Mesodermal cell (in vitro differentiated cells): ENCODE data around the gene PEMT.

Experiments
- H3K27ac ChIP-seq: 2 replicates; pipeline ENCODE4 v1.7.0; 2013; ENCODE audit warnings: mild to moderate bottlenecking, low read depth, low read length, moderate library complexity; ENCODE audit not compliant: severe bottlenecking
- H3K36me3 ChIP-seq: 2 replicates; pipeline ENCODE4 v1.7.1; 2013; ENCODE audit warnings: mild to moderate bottlenecking, low read length, moderate library complexity; ENCODE audit not compliant: control insufficient read depth, insufficient read depth
- H3K4me1 ChIP-seq: one replicate; pipeline ENCODE4 v1.7.1; 2013; ENCODE audit warnings: mild to moderate bottlenecking, low read length; ENCODE audit not compliant: insufficient read depth, control insufficient read depth, poor library complexity, severe bottlenecking
- H3K4me3 ChIP-seq: 2 replicates; pipeline ENCODE4 v1.7.0; 2013; ENCODE audit warnings: low read length, control low read depth, mild to moderate bottlenecking; ENCODE audit not compliant: insufficient read depth, poor library complexity, severe bottlenecking; ENCODE audit errors: extremely low read depth
- H3K9me3 ChIP-seq: 2 replicates; pipeline ENCODE4 v1.7.1; 2013; ENCODE audit warnings: mild to moderate bottlenecking, low read length, moderate library complexity; ENCODE audit not compliant: control insufficient read depth
- WGBS, 2 experiments: methylation state at CpG; one replicate each; pipeline ENCODE4 v1.1.5; 2013; ENCODE audit warnings: missing lambda C conversion rate in 2 of 2; ENCODE audit not compliant: insufficient coverage in 2 of 2; 5-methylcytosine and 5-hydroxymethylcytosine counted together

PEMT gene

DNA sequence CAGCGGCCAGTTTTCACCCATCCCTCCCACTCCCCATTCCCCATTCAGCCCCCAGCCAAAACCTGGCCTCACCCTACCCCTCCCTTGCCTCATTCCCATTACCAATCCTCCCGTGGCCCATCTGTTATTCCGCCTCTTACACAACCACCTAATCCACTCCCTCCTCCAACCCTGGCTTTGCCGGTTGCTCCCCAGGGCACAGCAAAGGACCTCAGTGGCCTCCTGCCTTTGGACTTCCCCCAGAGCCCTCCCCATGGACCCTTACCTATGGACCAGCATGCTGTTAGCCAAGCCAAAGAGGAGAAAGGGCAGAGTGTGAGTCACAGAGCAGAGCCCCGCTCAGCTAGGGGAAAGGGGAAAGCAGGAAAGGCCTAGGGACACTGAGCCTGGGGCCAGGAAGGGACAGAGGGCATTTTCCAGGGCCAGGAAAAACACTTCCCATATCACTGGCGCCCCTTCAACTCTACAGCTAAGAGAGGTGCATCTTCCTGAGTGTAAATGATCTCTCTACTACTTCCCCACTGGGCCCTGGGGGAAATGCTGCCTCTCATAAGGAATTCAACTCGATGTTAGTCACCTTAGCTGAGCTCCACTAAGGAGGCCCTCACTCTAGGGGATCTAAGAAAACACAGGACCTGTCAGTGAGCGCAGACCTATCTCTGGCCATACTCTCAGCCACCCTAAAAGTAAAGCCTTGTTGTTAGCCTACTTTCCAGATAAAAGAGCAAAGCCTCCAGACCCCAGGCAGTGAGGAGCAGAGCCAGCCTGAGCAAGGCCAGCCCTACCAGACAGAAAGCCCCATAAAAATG lies 10.6 kb downstream of the PEMT start:
- peak overlapping the region; percentile 48 for H3K27ac ChIP-seq
- no peaks in the 10 kb centered on the region for H3K9me3 ChIP-seq
- peaks cover 15% of the 10 kb centered on the region for H3K4me1 ChIP-seq
- no peak overlapping the region for H3K4me3 ChIP-seq
- H3K36me3 ChIP-seq, result no peaks in the 10 kb centered on the region
- 74 to 82% methylated on average over 6 to 7 of the region's 8 CpGs for WGBS, 2 experiments

DNA sequence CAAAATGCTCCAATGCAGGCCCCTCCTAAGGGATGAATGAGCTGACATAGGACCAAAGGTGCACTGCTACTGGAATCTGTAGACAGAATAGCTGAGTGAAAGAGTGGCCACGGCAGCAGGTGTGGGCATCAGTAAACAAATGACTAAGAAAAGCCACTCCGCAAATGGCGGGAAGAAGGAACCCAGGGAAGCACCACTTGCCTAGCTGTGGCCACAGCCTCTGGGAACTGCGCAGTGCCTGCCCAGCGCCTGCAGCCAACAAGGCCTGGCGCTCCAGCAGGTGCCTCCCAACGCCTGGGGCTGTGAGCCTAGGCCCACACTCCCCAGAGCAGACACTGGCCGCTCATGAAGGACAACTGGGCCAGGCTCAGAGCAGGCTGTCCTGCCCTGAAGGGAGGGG lies 11.8 kb downstream of the PEMT start:
- Histone ChIP-seq H3K4me3 (no peak overlapping the region), H3K4me1 (peaks cover 15% of the 10 kb centered on the region), H3K9me3 (no peaks in the 10 kb centered on the region), H3K27ac (no peak overlapping the region), H3K36me3 (no peaks in the 10 kb centered on the region)
- 88 to 93% methylated on average over 6 to 8 of the region's 8 CpGs for WGBS, 2 experiments

DNA sequence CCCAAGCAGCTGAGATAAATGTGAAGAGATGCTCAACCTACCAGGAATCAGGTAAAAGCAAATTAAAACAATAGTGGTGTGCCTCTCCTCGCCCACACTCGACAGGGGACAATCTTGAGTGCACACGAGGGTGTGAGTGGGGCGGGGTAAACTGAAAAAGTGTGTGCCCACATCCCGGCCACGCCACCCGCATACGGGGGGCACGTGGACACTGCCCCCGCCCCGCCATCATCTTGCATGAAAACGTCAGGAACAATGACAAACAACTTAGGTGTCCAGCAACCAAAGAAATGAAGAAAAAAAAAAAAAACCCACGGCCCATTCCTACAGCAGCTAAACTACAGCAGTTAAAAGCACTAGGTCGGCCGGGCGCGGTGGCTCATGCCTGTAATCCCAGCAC lies 14.1 kb downstream of the PEMT start:
- H3K4me1 ChIP-seq, result peaks cover 15% of the 10 kb centered on the region
- H3K9me3 ChIP-seq, result no peaks in the 10 kb centered on the region
- 93% methylated on average over 9 to 11 of the region's 17 CpGs for WGBS, 2 experiments

DNA sequence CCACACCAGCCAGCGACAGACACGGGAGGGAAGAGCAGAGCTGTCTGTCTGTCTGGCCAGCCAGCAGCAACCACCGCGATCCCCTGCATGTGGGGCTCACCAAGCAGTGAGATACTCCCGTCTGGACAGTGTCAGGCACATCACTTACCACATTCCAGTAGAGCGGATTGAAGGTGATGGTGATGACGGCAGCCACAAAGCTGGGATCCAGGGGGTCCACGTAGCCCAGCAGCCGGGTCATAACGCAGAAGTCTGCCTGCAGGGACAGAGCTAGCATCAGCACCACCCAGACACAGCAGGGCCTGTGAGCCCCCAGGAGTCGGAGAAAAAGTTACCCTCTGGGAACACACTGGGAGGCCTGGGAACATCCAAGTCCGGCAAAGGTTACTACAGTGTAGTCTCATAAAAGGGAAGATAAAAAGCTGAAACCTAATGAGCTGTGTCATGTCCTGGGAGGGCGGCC lies 14.7 kb downstream of the PEMT start:
- Histone ChIP-seq H3K4me3 (no peak overlapping the region), H3K9me3 (no peaks in the 10 kb centered on the region), H3K36me3 (no peaks in the 10 kb centered on the region), H3K27ac (peak overlapping the region; percentile 16), H3K4me1 (peaks cover 15% of the 10 kb centered on the region)
- 89 to 92% methylated on average over 13 of the region's 13 CpGs for WGBS, 2 experiments

More for the DNA sequence above, 14.1 kb downstream of the PEMT start:
- no peak overlapping the region for H3K27ac ChIP-seq
- H3K4me3 ChIP-seq, result no peak overlapping the region
- no peaks in the 10 kb centered on the region for H3K36me3 ChIP-seq

DNA sequence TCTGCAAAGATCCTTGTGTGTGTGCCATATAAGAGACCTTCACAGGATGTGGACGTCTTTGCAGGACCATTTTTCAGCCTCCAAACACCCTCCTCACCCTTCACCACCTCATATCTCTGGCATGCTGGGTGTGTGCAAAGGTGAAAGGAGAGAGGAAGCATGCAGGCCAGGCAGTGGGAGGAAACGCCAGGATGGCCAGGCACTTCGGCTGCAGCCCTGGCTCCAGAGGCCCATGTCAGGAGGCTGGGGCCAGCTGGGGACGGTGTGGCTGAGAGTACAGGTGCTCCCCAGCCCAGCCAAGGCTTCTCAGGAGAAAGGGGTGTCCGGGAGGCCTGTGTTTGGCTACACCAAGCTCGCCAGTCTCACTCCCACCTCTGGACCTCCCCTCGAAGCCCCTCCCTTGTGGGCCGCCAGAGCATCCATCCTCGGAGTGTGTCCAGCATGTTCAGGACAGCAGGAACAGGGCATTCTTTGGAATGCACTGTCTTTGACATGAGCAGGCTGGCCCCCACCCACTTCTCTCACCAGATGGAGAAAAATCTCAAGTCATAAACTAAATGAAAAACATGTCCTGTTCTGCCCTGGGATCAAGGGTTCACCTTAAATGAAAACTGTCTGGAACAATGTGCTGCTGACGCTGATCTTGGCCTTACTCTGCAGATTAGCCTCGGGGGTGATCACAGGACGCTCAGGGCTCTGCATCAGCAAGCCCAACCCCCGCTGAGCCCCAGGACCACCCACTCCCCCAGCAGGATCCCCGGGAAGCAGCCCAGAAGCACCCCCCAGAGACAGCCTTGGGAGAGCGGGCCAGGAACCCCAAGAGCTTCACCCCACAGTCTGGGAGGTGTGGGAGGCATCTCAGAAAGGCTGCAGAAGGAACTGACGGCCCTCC lies 15.9 kb downstream of the PEMT start:
- 85 to 94% methylated on average over 10 to 12 of the region's 16 CpGs for WGBS, 2 experiments
- Histone ChIP-seq H3K4me3 (no peak overlapping the region), H3K4me1 (peaks cover 3% of the 10 kb centered on the region), H3K27ac (no peak overlapping the region), H3K9me3 (no peaks in the 10 kb centered on the region), H3K36me3 (no peaks in the 10 kb centered on the region)

DNA sequence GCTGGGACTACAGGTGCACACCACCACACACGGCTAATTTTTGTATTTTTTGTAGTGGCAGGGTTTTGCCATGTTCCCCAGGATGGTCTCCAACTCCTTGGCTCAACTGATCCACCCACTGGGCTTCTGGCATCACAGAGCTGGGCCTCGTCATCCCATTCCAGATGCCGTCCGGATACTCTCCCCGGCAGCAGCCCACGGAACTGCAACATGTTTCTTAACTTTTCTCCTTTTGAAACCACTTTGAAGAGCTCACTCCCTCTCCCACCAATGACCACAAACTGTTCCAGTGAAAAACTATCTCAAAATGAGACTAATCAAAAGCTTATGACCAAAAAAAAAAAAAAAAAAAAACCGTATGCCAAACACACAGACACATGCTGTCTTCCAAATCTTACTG lies 17.6 kb downstream of the PEMT start:
- no peaks in the 10 kb centered on the region for H3K36me3 ChIP-seq
- H3K4me3 ChIP-seq, result no peak overlapping the region
- no peaks in the 10 kb centered on the region for H3K4me1 ChIP-seq
- H3K27ac ChIP-seq, result no peak overlapping the region
- 96 to 100% methylated on average over 4 to 5 of the region's 7 CpGs for WGBS, 2 experiments
- H3K9me3 ChIP-seq, result no peaks in the 10 kb centered on the region

DNA sequence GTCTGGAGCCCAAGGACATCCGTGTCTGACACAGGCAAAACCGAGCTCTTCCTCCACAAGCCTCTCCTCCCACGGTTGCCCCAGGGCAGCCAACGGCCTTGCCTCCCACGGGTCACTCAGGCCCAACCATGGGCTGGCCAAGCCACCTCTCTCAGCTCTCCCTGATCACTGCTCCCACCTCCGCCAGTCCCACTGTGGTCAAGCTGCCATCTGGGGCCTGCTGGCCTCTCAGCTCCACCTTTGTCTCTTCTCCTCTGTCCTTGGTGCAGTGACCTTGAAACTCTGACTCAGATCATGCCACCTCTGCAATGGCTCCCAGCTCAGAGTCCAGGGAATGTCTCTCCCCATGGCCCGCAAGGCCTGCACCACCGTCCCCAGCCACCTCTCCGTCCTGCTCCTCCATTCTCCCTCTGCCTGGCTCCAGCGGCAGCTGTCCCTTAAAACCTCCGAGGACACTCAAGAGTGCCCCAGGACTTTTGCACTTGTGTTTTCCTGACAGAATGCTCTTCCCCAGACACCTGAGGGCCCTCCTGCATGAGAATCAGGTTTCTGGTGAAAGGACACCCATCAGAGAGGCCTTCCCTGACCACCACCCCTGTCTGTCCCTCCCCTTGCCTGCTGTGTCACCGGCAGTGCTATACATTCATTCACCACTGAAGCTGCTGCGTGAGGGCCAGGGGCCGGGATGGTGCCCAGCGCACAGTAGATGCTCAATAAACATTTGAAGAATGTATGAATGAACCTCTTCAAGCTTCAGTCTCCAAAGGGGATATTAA lies 19.3 kb downstream of the PEMT start:
- no peak overlapping the region for H3K4me3 ChIP-seq
- WGBS, 2 experiments, result 85 to 93% methylated on average over 13 to 15 of the region's 15 CpGs
- H3K36me3 ChIP-seq, result no peaks in the 10 kb centered on the region
- H3K27ac ChIP-seq, result no peak overlapping the region
- H3K9me3 ChIP-seq, result no peaks in the 10 kb centered on the region
- no peaks in the 10 kb centered on the region for H3K4me1 ChIP-seq

DNA sequence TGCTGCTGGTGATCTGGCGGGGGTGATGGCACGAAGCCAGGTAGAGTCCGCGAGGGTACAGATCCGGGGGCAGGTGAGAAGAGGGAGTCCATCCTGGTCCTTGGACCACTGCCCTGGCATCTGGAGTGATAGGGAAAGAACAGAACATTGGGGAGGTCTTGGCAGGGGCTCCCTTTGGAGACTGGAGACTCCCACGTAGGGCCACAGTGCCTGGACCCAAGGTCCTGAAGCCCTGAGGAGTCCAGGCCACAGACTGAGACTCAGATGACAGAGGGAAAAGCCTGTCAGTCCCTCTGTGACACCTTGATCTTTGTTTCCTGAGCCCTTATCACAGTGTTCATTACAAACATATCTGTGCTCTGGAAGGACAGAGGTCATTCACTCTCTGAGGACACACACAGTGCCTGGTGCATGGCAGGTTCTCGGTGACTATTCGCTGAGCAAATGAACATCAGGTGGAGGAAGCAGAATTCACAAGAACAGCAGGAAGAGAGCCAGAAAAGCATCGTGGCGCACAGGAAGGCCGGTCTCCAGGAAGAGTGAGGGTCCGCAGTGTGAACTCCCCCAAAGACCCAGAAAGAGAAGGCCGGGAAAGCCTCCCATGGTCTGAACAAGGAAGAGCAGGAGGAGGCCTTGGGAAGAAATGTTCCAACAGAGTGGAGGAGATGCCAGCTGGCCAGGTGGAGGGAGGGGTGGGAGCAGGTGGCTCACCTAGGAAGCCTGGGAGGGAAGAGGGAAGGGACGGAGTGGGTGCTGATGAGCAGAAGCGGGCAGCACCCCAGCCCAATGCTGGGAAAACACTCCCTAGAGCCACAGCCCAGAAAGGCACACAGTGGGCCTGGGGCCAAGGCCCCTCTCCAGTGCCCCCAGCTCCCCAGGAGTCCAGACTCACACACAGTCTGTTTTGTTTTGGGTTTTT lies 20.5 kb downstream of the PEMT start:
- 91 to 93% methylated on average over 11 to 15 of the region's 15 CpGs for WGBS, 2 experiments
- Histone ChIP-seq H3K27ac (no peak overlapping the region), H3K4me1 (no peaks in the 10 kb centered on the region)

DNA sequence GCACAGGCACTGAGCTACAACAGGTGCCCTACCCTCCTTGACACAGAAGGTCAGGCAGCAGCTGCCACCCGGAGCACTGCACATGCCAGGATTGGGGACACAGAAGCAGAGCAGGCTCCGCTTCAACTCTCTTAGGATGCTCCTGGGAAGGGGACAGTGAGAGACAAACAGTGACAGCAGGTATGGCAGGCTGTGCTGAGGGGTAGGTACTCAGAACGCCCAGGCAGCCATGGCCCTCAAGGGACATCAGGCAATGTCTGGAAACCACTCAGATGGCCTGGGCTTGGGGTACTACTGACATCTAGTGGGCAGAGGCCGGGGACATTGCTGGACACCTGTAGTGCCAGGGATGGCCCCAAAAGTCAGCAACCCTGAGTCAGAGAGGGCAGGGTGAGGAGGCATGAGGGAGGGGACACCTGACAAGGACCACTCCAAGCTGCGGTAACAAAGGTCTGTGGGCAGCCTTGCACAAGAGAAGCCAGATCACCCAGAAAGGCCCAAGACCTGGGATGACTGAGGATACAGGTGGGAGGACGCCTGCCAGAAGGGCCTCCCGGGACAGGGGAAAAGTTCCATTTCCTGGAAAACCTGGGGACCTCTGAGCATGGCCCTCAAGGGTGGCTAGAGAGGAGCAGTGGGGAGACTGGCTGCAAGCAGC lies 21.2 kb downstream of the PEMT start:
- H3K36me3 ChIP-seq, result no peaks in the 10 kb centered on the region
- 74 to 84% methylated on average over 6 to 7 of the region's 7 CpGs for WGBS, 2 experiments
- H3K9me3 ChIP-seq, result no peaks in the 10 kb centered on the region
- H3K4me3 ChIP-seq, result no peak overlapping the region
- peaks cover 4% of the 10 kb centered on the region for H3K4me1 ChIP-seq
- H3K27ac ChIP-seq, result no peak overlapping the region

More for the DNA sequence above, 20.5 kb downstream of the PEMT start:
- no peak overlapping the region for H3K4me3 ChIP-seq
- no peaks in the 10 kb centered on the region for H3K9me3 ChIP-seq
- H3K36me3 ChIP-seq, result no peaks in the 10 kb centered on the region
